Naive thymus-derived CD8-positive, alpha-beta T cell (primary cell): Measurements from ENCODE around the gene TMEM127. TPM values are rescaled to one million over a fixed set of nuclear protein-coding genes. Genes with fewer than 3 reads are reported as not detected.

ENCODE experiments used
- ATAC-seq, 2 donors: fragments of 150-1000 bp; cut with Tn5 transposase in 1 of 2; sonication (Bioruptor Pico), chemical (Tn5 transposase) in 1 of 2; 1 replicate in 1 of 2; 2 replicates in 1 of 2; pipeline ENCODE4 v1.10.0; 2021; ENCODE audit warnings: mild to moderate bottlenecking in 2 of 2, moderate library complexity in 2 of 2
- POLR2A ChIA-PET: fragments of 350-600 bp; sonication (Branson Sonifier 250); formaldehyde crosslinking; loops from one replicate; lab custom pipeline; 2021; ENCODE audit warnings: antibody characterized with exemption; lab: Charles Lee
- DNase-seq, 10 donors: peaks; one replicate each; pipeline versions ENCODE4 v3.0.0 to v3.0.0-alpha.2; 2020 to 2022
- H3K27ac Mint-ChIP-seq, 10 donors: one replicate each; pipeline ENCODE4 v1.8.0; 2020 to 2022; ENCODE audit warnings: mild to moderate bottlenecking in 10 of 10, mixed read lengths in 10 of 10, moderate library complexity in 4 of 10, inconsistent platforms in 1 of 10
- H3K27me3 Mint-ChIP-seq, 5 donors: one replicate each; pipeline ENCODE4 v1.8.0; 2021 to 2022; ENCODE audit warnings: mixed read lengths in 5 of 5
- H3K36me3 Mint-ChIP-seq, 3 donors: one replicate each; pipeline ENCODE4 v1.8.0; 2020 to 2022; ENCODE audit warnings: mixed read lengths in 3 of 3, mild to moderate bottlenecking in 2 of 3, inconsistent platforms in 1 of 3
- H3K4me1 Mint-ChIP-seq, 4 donors: one replicate each; pipeline ENCODE4 v1.8.0; 2021 to 2022; ENCODE audit warnings: mixed read lengths in 4 of 4
- H3K4me3 Mint-ChIP-seq, 10 donors: one replicate each; pipeline ENCODE4 v1.8.0; 2020 to 2022; ENCODE audit warnings: mild to moderate bottlenecking in 10 of 10, mixed read lengths in 10 of 10, moderate library complexity in 6 of 10, inconsistent platforms in 1 of 10
- H3K9me3 Mint-ChIP-seq, 9 donors: one replicate each; pipeline ENCODE4 v1.8.0; 2020 to 2022; ENCODE audit warnings: mixed read lengths in 9 of 9, mild to moderate bottlenecking in 3 of 9, inconsistent platforms in 1 of 9, moderate library complexity in 1 of 9
- polyA plus RNA-seq, 3 donors: library from polyadenylated mRNA; unstranded; fragments of 300-500 nt; fragmentation: Illumina TruSeq; gene quantifications; one replicate each; pipeline ENCODE4 v1.2.3, GENCODE V29; 2021
- total RNA-seq, 8 experiments: library from RNA in 2 of 8; stranded (reverse) in 2 of 8; gene quantifications; one replicate each; pipeline ENCODE4 v1.2.3 and lab custom pipeline; 2021 to 2026

Gene TMEM127
- total and polyA plus RNA-seq, 5 experiments from 2014 or later: 22.1 to 39.5 (median 32.2) TPM

DNA sequence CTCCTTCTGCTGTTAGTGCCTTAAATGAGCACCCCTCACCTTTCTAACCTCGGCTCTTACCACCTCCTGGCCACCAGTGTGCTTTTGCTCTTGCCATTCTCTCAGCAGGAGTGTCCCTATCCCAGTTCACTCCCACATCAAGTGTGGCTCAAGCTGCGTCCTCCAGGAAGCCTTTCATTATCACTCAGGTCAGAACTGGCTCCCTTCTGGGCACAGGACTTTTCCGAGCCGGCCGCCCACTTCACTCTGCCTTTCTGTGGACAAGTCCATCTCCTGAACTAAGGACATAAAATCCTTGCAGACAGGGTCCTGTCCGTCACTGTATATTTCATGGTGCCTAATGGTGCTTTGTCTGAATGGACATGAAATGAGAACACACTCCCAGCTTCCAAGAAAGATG, 15.6 kb downstream of the TMEM127 start:
- POLR2A ChIA-PET: no interaction called here
- Mint-ChIP-seq H3K9me3 (no peaks in the 10 kb centered on the region), H3K36me3 (peaks cover 0 to 46% (median 10%) of the 10 kb centered on the region in 3 donors), H3K4me3 (no peak overlapping the region), H3K27me3 (no peaks in the 10 kb centered on the region), H3K27ac (peak overlapping the region in 9 of 10 donors; percentile 13 to 95 (median 62)), H3K4me1 (peaks cover 27 to 46% (median 41%) of the 10 kb centered on the region in 4 donors)
- ATAC-seq (no peak), DNase-seq (no peak)

DNA sequence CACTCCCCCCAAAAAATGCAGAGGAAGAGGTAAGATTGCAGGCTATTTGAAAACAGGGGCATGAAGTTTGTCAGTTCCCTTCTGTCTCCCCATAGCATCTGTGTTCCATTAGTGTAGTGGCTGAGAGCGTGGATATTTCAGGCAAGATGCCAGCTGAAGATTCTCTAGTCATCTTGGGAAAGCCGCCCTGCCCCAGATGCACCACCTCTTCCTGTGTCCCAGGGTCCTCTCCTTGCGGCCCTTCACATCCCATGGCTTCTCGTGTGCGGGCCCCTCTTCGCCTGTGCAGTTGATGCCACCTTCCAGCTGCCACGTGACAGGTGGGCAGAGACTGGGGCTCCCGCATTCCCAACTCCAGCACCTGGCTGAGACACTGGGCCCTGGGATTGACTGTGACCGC, 16.1 kb downstream of the TMEM127 start:
- Mint-ChIP-seq H3K4me1 (peaks cover 24 to 40% (median 39%) of the 10 kb centered on the region in 4 donors), H3K36me3 (peaks cover 0 to 43% (median 10%) of the 10 kb centered on the region in 3 donors), H3K4me3 (no peak overlapping the region), H3K27ac (peak overlapping the region in 9 of 10 donors; percentile 22 to 95 (median 72)), H3K27me3 (no peaks in the 10 kb centered on the region), H3K9me3 (no peaks in the 10 kb centered on the region)
- POLR2A ChIA-PET: no interaction called here
- no peak for ATAC-seq
- DNase-seq: no peak

DNA sequence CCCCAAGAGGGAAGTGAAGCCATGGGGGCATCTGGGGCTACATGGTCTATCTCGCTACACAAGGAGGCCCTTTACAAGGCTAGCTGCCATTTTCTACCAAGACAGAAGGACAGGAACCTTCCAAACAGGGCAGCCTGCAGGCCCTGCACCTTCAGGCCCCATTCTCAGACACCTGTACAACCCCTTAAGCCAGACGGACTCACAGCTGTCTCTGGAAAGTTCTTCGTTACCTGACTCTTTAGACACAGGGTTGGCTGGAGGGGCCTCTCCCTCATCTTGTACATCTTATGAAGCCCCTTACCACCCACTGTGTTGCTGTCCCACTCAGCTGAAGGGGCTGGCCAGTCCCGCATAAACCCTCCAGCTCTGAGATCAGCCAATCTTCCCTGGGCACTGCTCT, 17.2 kb downstream of the TMEM127 start:
- Mint-ChIP-seq H3K27me3 (no peaks in the 10 kb centered on the region), H3K9me3 (no peaks in the 10 kb centered on the region), H3K27ac (peak overlapping the region in 6 of 10 donors; percentile 26 to 95 (median 50)), H3K4me3 (no peak overlapping the region), H3K36me3 (peaks cover 0 to 36% (median 10%) of the 10 kb centered on the region in 3 donors), H3K4me1 (peaks cover 20 to 36% (median 33%) of the 10 kb centered on the region in 4 donors)
- POLR2A ChIA-PET: no interaction called here
- no peak for ATAC-seq
- DNase-seq: no peak

- H3K36me3 Mint-ChIP-seq: peaks cover 0 to 29% (median 7%) of the 10 kb centered on the region in 3 donors
- H3K27ac Mint-ChIP-seq: peak overlapping the region in 8 of 10 donors; percentile 21 to 95 (median 69)
- DNase-seq: no peak
- H3K4me1 Mint-ChIP-seq: peaks cover 20 to 41% (median 37%) of the 10 kb centered on the region in 4 donors
- no peaks in the 10 kb centered on the region for H3K27me3 Mint-ChIP-seq
- no peak overlapping the region for H3K4me3 Mint-ChIP-seq
- no peak for ATAC-seq
- POLR2A ChIA-PET: no interaction called here
- H3K9me3 Mint-ChIP-seq: no peaks in the 10 kb centered on the region
These were observed 17.9 kb downstream of the TMEM127 start for GRCh38 chr2:96247896-96248295.

- Mint-ChIP-seq H3K9me3 (no peaks in the 10 kb centered on the region), H3K36me3 (peaks cover 0 to 20% (median 4%) of the 10 kb centered on the region in 3 donors), H3K4me3 (peak overlapping the region in 2 of 10 donors; percentile 19 to 54), H3K27ac (peak overlapping the region in 8 of 10 donors; percentile 1 to 95 (median 63)), H3K4me1 (peaks cover 22 to 46% (median 46%) of the 10 kb centered on the region in 4 donors), H3K27me3 (no peaks in the 10 kb centered on the region)
- no peak for ATAC-seq
- DNase-seq: no peak
- POLR2A ChIA-PET: no interaction called here
These were observed 18.8 kb downstream of the TMEM127 start for GRCh38 chr2:96247009-96247408.

DNA sequence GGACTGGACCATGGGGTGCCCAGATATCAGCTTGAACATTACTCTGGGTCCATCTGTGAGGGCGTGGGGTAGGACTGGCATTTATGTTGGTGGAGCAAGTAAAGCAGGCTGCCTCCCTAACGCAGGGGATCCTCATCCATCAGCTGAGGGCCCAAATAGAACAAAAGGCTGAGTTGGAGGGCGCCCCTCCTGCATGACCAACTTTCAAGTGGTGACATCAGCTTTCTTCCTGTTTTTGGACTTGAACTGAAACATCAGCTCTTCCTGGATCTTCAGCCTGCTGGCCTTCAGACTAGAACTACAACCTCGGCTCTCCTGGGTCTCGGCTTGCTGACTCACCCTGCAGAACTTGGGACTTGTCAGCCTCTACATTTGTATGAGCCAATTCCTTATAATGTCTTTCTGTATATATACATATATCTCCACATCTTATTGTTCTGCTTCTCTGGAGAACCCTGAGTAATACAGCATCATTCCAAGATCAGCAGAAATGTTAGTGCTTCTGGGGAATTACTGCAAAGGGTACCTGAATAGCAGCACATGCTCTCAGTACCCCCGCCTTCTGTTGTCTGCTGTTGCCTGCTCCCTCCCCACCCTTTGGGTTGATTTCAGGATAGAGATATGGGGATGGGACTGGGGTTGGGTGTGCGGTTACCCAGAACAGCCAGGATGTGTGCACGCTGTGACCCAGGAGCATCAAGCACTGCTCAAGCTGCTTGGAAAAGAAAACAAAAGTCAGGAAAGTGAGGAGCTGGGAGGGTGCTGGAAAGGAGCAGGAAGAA, 20.0 kb downstream of the TMEM127 start:
- Mint-ChIP-seq H3K36me3 (peaks cover 0 to 14% (median 0%) of the 10 kb centered on the region in 3 donors), H3K27ac (peak overlapping the region; percentile 63 to 95 (median 83)), H3K9me3 (no peaks in the 10 kb centered on the region), H3K4me3 (peak overlapping the region in 6 of 10 donors; percentile 18 to 79 (median 42)), H3K4me1 (peaks cover 31 to 58% (median 58%) of the 10 kb centered on the region in 4 donors), H3K27me3 (no peaks in the 10 kb centered on the region)
- DNase-seq (no peak), ATAC-seq (no peak)
- POLR2A ChIA-PET: interaction anchor here (0.8 to 1.9 kb wide), 4 partner anchors 11 to 37 kb away, joined by 3 to 16 read pairs (median 6); partner anchors contain the start of gene STARD7

DNA sequence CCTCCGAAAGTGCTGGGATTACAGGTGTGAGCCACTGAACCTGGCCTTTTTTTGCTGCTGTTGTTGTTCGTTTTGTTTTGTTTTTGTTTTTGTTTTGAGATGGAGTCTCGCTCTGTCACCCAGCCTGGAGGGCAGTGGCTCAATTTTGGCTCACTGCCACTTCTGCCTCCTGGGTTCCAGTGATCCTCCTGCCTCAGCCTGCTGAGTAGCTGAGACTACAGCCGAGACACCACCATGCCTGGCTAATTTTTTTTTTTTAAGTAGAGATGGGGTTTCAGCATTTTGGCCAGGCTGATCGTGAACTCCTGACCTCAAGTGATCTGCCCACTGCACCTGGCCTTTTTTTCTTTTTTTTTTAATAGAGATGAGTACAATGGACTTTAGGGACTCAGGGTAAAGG, 22.0 kb downstream of the TMEM127 start:
- DNase-seq (no peak), ATAC-seq (no peak)
- Mint-ChIP-seq H3K27me3 (no peaks in the 10 kb centered on the region), H3K36me3 (peaks cover 0 to 4% (median 0%) of the 10 kb centered on the region in 3 donors), H3K4me3 (no peak overlapping the region), H3K9me3 (no peaks in the 10 kb centered on the region), H3K27ac (no peak overlapping the region), H3K4me1 (peaks cover 32 to 58% (median 53%) of the 10 kb centered on the region in 4 donors)
- POLR2A ChIA-PET: interaction anchor here (0.7 kb wide), 2 partner anchors 40 to 1473 kb away, joined by 3 read pairs; no protein-coding TSS in a partner anchor

GRCh38 chr2:96241900-96242611, 23.7 kb downstream of the TMEM127 start:
- POLR2A ChIA-PET: interaction anchor here (0.7 to 3.0 kb wide), 8 partner anchors 8 to 64 kb away, joined by 3 to 32 read pairs (median 5); partner anchors contain the start of gene STARD7
- Mint-ChIP-seq H3K27me3 (no peaks in the 10 kb centered on the region), H3K36me3 (peaks cover 0 to 3% (median 2%) of the 10 kb centered on the region in 3 donors), H3K4me1 (peaks cover 28 to 57% (median 49%) of the 10 kb centered on the region in 4 donors), H3K4me3 (peak overlapping the region; percentile 42 to 80 (median 70)), H3K9me3 (no peaks in the 10 kb centered on the region), H3K27ac (peak overlapping the region; percentile 85 to 97 (median 94))
- ATAC-seq (peak; percentile 81 to 85), DNase-seq (peak in 7 of 10 donors; percentile 23 to 49 (median 27))

DNA sequence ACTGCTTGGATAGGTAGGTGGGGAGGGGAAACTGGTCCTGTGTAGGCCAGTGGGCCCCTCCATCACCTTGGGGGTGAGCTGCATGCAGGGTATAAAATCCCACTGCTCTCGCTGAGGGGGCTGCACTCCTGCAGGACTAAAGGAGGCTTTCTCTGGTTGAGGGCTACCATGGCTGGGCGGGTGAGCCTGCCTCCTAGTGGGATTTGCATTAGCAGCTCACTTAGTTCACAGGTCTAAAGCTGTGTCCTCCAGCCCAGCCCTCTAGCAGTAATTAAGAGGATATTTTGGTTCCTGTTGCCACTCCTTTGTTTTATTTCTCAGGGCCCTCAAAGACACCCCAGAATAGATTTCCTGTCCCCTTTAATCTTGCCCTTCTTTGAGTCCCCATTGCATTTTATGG, 24.6 kb downstream of the TMEM127 start:
- peaks cover 0 to 3% (median 2%) of the 10 kb centered on the region in 3 donors for H3K36me3 Mint-ChIP-seq
- peak overlapping the region in 9 of 10 donors; percentile 12 to 80 (median 70) for H3K4me3 Mint-ChIP-seq
- ATAC-seq (no peak), DNase-seq (no peak)
- peaks cover 24 to 49% (median 41%) of the 10 kb centered on the region in 4 donors for H3K4me1 Mint-ChIP-seq
- no peaks in the 10 kb centered on the region for H3K27me3 Mint-ChIP-seq
- POLR2A ChIA-PET: interaction anchor here (0.7 to 3.0 kb wide), 6 partner anchors 7 to 63 kb away, joined by 3 to 32 read pairs (median 6); partner anchors contain the start of gene STARD7
- H3K27ac Mint-ChIP-seq: peak overlapping the region; percentile 85 to 97 (median 94)
- H3K9me3 Mint-ChIP-seq: no peaks in the 10 kb centered on the region

GRCh38 chr2:96240341-96241038, 25.3 kb downstream of the TMEM127 start:
- POLR2A ChIA-PET: interaction anchor here (1.1 to 3.0 kb wide), 5 partner anchors 16 to 32 kb away, joined by 3 to 32 read pairs (median 9); partner anchors contain the start of gene STARD7

DNA sequence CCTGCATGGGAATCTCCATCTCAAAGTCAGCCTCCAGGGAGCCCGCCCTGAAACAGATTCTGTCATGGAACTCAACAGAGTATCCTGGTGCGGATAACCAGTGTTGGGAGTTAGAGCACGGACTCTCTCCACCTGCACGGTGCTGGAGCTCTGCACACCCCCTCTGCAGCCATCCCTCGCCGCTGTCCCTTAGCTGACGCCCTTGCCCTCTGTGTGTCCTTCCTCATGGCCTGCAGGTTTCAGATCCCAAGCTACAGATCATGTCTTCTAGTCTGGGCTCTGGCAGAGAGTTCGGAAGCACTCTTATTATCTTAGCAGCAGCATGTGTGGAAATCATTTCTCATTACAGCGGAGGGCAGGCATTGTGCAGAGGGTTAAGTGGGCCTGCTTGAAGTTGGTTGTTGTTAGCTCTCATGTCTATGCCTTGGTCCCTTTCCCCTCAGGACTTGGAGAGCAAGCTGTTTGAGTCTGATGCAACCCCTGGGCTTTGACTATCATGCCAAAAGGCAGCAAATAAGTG, 26.0 kb downstream of the TMEM127 start:
- DNase-seq: no peak
- H3K27ac Mint-ChIP-seq: peak overlapping the region in 7 of 10 donors; percentile 30 to 97 (median 62)

More at GRCh38 chr2:96240341-96241038, 25.3 kb downstream of the TMEM127 start:
- DNase-seq: no peak
- peaks cover 0 to 3% (median 2%) of the 10 kb centered on the region in 3 donors for H3K36me3 Mint-ChIP-seq
- no peaks in the 10 kb centered on the region for H3K9me3 Mint-ChIP-seq
- H3K27me3 Mint-ChIP-seq: no peaks in the 10 kb centered on the region
- H3K4me3 Mint-ChIP-seq: no peak overlapping the region
- peak overlapping the region; percentile 57 to 97 (median 93) for H3K27ac Mint-ChIP-seq
- no peak for ATAC-seq
- peaks cover 18 to 41% (median 34%) of the 10 kb centered on the region in 4 donors for H3K4me1 Mint-ChIP-seq

More for the DNA sequence above, 26.0 kb downstream of the TMEM127 start:
- H3K27me3 Mint-ChIP-seq: no peaks in the 10 kb centered on the region
- no peak for ATAC-seq
- H3K36me3 Mint-ChIP-seq: peaks cover 0 to 3% (median 2%) of the 10 kb centered on the region in 3 donors
- no peaks in the 10 kb centered on the region for H3K9me3 Mint-ChIP-seq
- peaks cover 18 to 36% (median 30%) of the 10 kb centered on the region in 4 donors for H3K4me1 Mint-ChIP-seq
- no peak overlapping the region for H3K4me3 Mint-ChIP-seq
- POLR2A ChIA-PET: interaction anchor here (1.1 to 3.0 kb wide), 3 partner anchors 16 to 31 kb away, joined by 3 to 14 read pairs (median 9); partner anchors contain the start of gene STARD7
